H9 (cell line): ENCODE data around the gene GPC1. TPM values are rescaled to one million over a fixed set of nuclear protein-coding genes. Genes with fewer than 3 reads are reported as not detected.
A peak's percentile ranks its signal among the peaks of the same experiment; 100 is the strongest.

Experiments
- DNase-seq: peaks from one replicate; pipeline ENCODE4 v3.0.0-alpha.2; 2017
- H2AFZ ChIP-seq: one replicate; pipeline ENCODE4 v1.6.1; 2013; ENCODE audit warnings: mild to moderate bottlenecking, low read length, control low read depth, moderate library complexity
- H2AK5ac ChIP-seq: 2 replicates; pipeline ENCODE4 v1.6.1; 2013; ENCODE audit warnings: low read length, control low read depth, mixed read lengths; ENCODE audit not compliant: insufficient read length
- H2BK120ac ChIP-seq: one replicate; pipeline ENCODE4 v1.6.1; 2013; ENCODE audit warnings: low read depth, mild to moderate bottlenecking, low read length, control low read depth, inconsistent platforms; ENCODE audit not compliant: poor library complexity, severe bottlenecking
- H2BK12ac ChIP-seq: 2 replicates; pipeline ENCODE4 v1.6.1; 2013; ENCODE audit warnings: low read length, control low read depth, mixed read lengths, low read depth; ENCODE audit not compliant: insufficient read length
- H2BK15ac ChIP-seq: 2 replicates; pipeline ENCODE4 v1.6.1; 2013; ENCODE audit warnings: low read depth, low read length, control low read depth
- H2BK20ac ChIP-seq: one replicate; pipeline ENCODE4 v1.6.1; 2013; ENCODE audit warnings: low read depth, mild to moderate bottlenecking, low read length, control low read depth, inconsistent platforms; ENCODE audit not compliant: poor library complexity, severe bottlenecking
- H2BK5ac ChIP-seq: 2 replicates; pipeline ENCODE4 v1.6.1; 2013; ENCODE audit warnings: low read length, control low read depth, mixed read lengths; ENCODE audit not compliant: insufficient read length
- H3K14ac ChIP-seq: 2 replicates; pipeline ENCODE4 v1.6.1; 2013; ENCODE audit warnings: low read length, control low read depth; ENCODE audit not compliant: insufficient read depth
- H3K18ac ChIP-seq: 2 replicates; pipeline ENCODE4 v1.6.1; 2013; ENCODE audit warnings: low read depth, mild to moderate bottlenecking, mixed read lengths, low read length, control low read depth; ENCODE audit not compliant: insufficient read length
- H3K23ac ChIP-seq: 2 replicates; pipeline ENCODE4 v1.6.1; 2013; ENCODE audit warnings: low read length, control low read depth, mixed read lengths, low read depth; ENCODE audit not compliant: insufficient read length
- H3K23me2 ChIP-seq: 2 replicates; pipeline ENCODE4 v1.6.1; 2013; ENCODE audit warnings: low read depth, mild to moderate bottlenecking, mixed read lengths, low read length, control low read depth; ENCODE audit not compliant: insufficient read length, poor library complexity, severe bottlenecking
- H3K27ac ChIP-seq: 2 replicates; pipeline ENCODE4 v1.5.1; 2013; ENCODE audit warnings: low read length, control low read depth, mixed read lengths, low read depth; ENCODE audit not compliant: insufficient read length
- H3K27me3 ChIP-seq: 2 replicates; pipeline ENCODE4 v1.6.1; 2013; ENCODE audit warnings: low read length, control low read depth, inconsistent platforms; ENCODE audit not compliant: insufficient read depth
- H3K4ac ChIP-seq: 2 replicates; pipeline ENCODE4 v1.6.1; 2013; ENCODE audit warnings: low read depth, mild to moderate bottlenecking, control low read depth, inconsistent platforms, low read length, moderate library complexity
- H3K4me1 ChIP-seq: 2 replicates; pipeline ENCODE4 v1.6.1; 2013; ENCODE audit warnings: low read length, control low read depth, inconsistent platforms; ENCODE audit not compliant: insufficient read depth
- H3K4me2 ChIP-seq: 2 replicates; pipeline ENCODE4 v1.6.1; 2013; ENCODE audit warnings: low read length, control low read depth, mixed read lengths; ENCODE audit not compliant: insufficient read length, insufficient read depth
- H3K56ac ChIP-seq: 2 replicates; pipeline ENCODE4 v1.6.1; 2013; ENCODE audit warnings: low read depth, mild to moderate bottlenecking, mixed read lengths, low read length, control low read depth; ENCODE audit not compliant: insufficient read length
- H3K79me1 ChIP-seq: 2 replicates; pipeline ENCODE4 v1.6.1; 2013; ENCODE audit warnings: low read depth, mild to moderate bottlenecking, moderate library complexity, low read length, control low read depth, inconsistent platforms; ENCODE audit not compliant: insufficient read depth, poor library complexity, severe bottlenecking
- H3K79me2 ChIP-seq: 2 replicates; pipeline ENCODE4 v1.6.1; 2013; ENCODE audit warnings: low read length, control low read depth, inconsistent platforms; ENCODE audit not compliant: insufficient read depth
- H3K9ac ChIP-seq: 2 replicates; pipeline ENCODE4 v1.6.1; 2013; ENCODE audit warnings: low read length, control low read depth, mixed read lengths; ENCODE audit not compliant: insufficient read length; ENCODE audit errors: extremely low read depth
- H3K9me3 ChIP-seq: one replicate; pipeline ENCODE4 v1.6.1; 2013; ENCODE audit warnings: low read depth, low read length, inconsistent platforms; ENCODE audit not compliant: control insufficient read depth
- H3T11ph ChIP-seq: one replicate; pipeline ENCODE4 v1.6.1; 2013; ENCODE audit warnings: mild to moderate bottlenecking, low read length, control low read depth, inconsistent platforms
- H4K20me1 ChIP-seq: one replicate; pipeline ENCODE4 v1.6.1; 2013; ENCODE audit not compliant: control insufficient read depth, insufficient read length, insufficient read depth
- H4K5ac ChIP-seq: 2 replicates; pipeline ENCODE4 v1.6.1; 2013; ENCODE audit warnings: low read depth, mild to moderate bottlenecking, mixed read lengths, low read length, control low read depth; ENCODE audit not compliant: insufficient read length
- H4K8ac ChIP-seq: replicated peaks from 2 replicates; pipeline ENCODE4 v1.6.1; 2013; ENCODE audit warnings: low read length, control low read depth, mixed read lengths, low read depth; ENCODE audit not compliant: insufficient read length
- H4K91ac ChIP-seq: 2 replicates; pipeline ENCODE4 v1.6.1; 2013; ENCODE audit warnings: low read depth, mild to moderate bottlenecking, moderate library complexity, mixed read lengths, low read length, control low read depth; ENCODE audit not compliant: insufficient read length
- H3K27ac Mint-ChIP-seq, 3 experiments: 2 replicates in 2 of 3; 3 replicates in 1 of 3; pipeline ENCODE4 v1.8.0; 2020 to 2021; ENCODE audit warnings: mixed read lengths in 3 of 3, mild to moderate bottlenecking in 1 of 3, moderate library complexity in 1 of 3
- H3K27me3 Mint-ChIP-seq: 2 replicates; pipeline ENCODE4 v1.8.0; 2021; ENCODE audit warnings: low read depth, mild to moderate bottlenecking, moderate library complexity, mixed read lengths
- H3K36me3 Mint-ChIP-seq, 3 experiments: 2 replicates in 2 of 3; 3 replicates in 1 of 3; pipeline ENCODE4 v1.8.0; 2020 to 2021; ENCODE audit warnings: low read depth in 3 of 3, mixed read lengths in 3 of 3; ENCODE audit not compliant: insufficient read depth in 1 of 3
- H3K4me1 Mint-ChIP-seq, 2 experiments: 2 replicates each; pipeline ENCODE4 v1.8.0; 2020; ENCODE audit warnings: mixed read lengths in 2 of 2
- H3K4me3 Mint-ChIP-seq, 2 experiments: 2 replicates in 1 of 2; 3 replicates in 1 of 2; pipeline ENCODE4 v1.8.0; 2020 to 2021; ENCODE audit warnings: mild to moderate bottlenecking in 2 of 2, mixed read lengths in 2 of 2, moderate library complexity in 1 of 2
- H3K9me3 Mint-ChIP-seq, 2 experiments: 2 replicates in 1 of 2; 3 replicates in 1 of 2; pipeline ENCODE4 v1.8.0; 2020; ENCODE audit warnings: mild to moderate bottlenecking in 2 of 2, mixed read lengths in 2 of 2, moderate library complexity in 1 of 2
- CTCF ChIP-seq: fragments of 200-600 bp; sonication (generic); conservative IDR thresholded peaks from 3 replicates; pipeline ENCODE4 v1.8.0; 2021; ENCODE audit warnings: antibody characterized with exemption, mild to moderate bottlenecking
- WGBS: extraction: QIAGEN DNeasy Blood & Tissue Kit; methylation state at CpG from one replicate; pipeline ENCODE4 v1.1.7; 2013; ENCODE audit warnings: missing lambda C conversion rate, low lambda C conversion rate, mixed read lengths; ENCODE audit not compliant: insufficient read length; ENCODE audit errors: extremely low coverage; 5-methylcytosine and 5-hydroxymethylcytosine counted together
- total RNA-seq: library from RNA; stranded (reverse); gene quantifications from 2 replicates; pipeline ENCODE4 v1.2.1, GENCODE V29; 2021

GPC1 gene
- total RNA-seq, 1 experiment from 2014 or later = 39.4 TPM

GRCh38 chr2:240503375-240503774 is 67.9 kb downstream of the GPC1 start:
- Mint-ChIP-seq H3K9me3 (no peaks in the 10 kb centered on the region), H3K27me3 (no peaks in the 10 kb centered on the region; the same call in none of the 2 replicates), H3K27ac (no peak overlapping the region), H3K4me3 (no peak overlapping the region), H3K4me1 (no peaks in the 10 kb centered on the region), H3K36me3 (no peaks in the 10 kb centered on the region)
- Histone ChIP-seq H2BK5ac (no peak overlapping the region), H3K27ac (no peak overlapping the region), H2BK120ac (no peak overlapping the region), H3K56ac (no peak overlapping the region), H3K14ac (no peak overlapping the region), H3K9ac (no peak overlapping the region), H3K23me2 (no peaks in the 10 kb centered on the region), H2BK20ac (no peak overlapping the region), H3K4me2 (no peak overlapping the region), H3K27me3 (no peaks in the 10 kb centered on the region), H2AK5ac (no peak overlapping the region), H3K79me2 (no peaks in the 10 kb centered on the region), H4K91ac (no peak overlapping the region), H4K8ac (no peak overlapping the region), H3T11ph (no peak overlapping the region), H2BK15ac (no peak overlapping the region), H3K18ac (no peak overlapping the region), H3K23ac (no peak overlapping the region), H4K5ac (no peak overlapping the region), H2BK12ac (no peak overlapping the region), H2AFZ (no peak overlapping the region), H3K4ac (no peak overlapping the region), H3K4me1 (no peaks in the 10 kb centered on the region), H4K20me1 (no peaks in the 10 kb centered on the region), H3K9me3 (no peaks in the 10 kb centered on the region), H3K79me1 (no peaks in the 10 kb centered on the region)
- peak; percentile 10 for DNase-seq
- TF ChIP-seq CTCF = no peak
- WGBS = no CpG with 5 or more reads among the region's 9 CpGs
